GM23248 (cell line): ENCODE measurements around the gene TSEN2. TPM values are rescaled to one million over a fixed set of nuclear protein-coding genes. Genes with fewer than 3 reads are reported as not detected.

Experiments used
- DNase-seq: peaks from one replicate; pipeline ENCODE4 v3.0.0-alpha.2; 2015
- H2AFZ ChIP-seq: fragments of 200-600 bp; sonication (generic); 2 replicates; pipeline ENCODE4 v1.6.1; 2016; ENCODE audit warnings: antibody characterized with exemption
- H3F3A ChIP-seq: fragments of 200-600 bp; sonication (generic); 2 replicates; pipeline ENCODE4 v1.6.1; 2016; ENCODE audit warnings: mild to moderate bottlenecking, antibody characterized with exemption, mixed run types; ENCODE audit not compliant: insufficient read depth
- H3K27ac ChIP-seq: fragments of 200-600 bp; sonication (generic); 2 replicates; pipeline ENCODE4 v1.5.1; 2016; ENCODE audit warnings: mild to moderate bottlenecking
- H3K27me3 ChIP-seq: fragments of 200-600 bp; sonication (generic); replicated peaks from 2 replicates; pipeline ENCODE4 v1.6.1; 2016; ENCODE audit warnings: mild to moderate bottlenecking; ENCODE audit not compliant: insufficient read depth
- H3K36me3 ChIP-seq: fragments of 200-600 bp; sonication (generic); 2 replicates; pipeline ENCODE4 v1.6.1; 2016; ENCODE audit warnings: low read depth, mild to moderate bottlenecking
- H3K4me1 ChIP-seq: fragments of 200-600 bp; sonication (generic); 2 replicates; pipeline ENCODE4 v1.6.1; 2016; ENCODE audit warnings: mild to moderate bottlenecking; ENCODE audit not compliant: insufficient read depth
- H3K4me2 ChIP-seq: fragments of 200-600 bp; sonication (generic); one replicate; pipeline ENCODE4 v1.6.1; 2016; ENCODE audit warnings: mild to moderate bottlenecking; ENCODE audit not compliant: unreplicated experiment
- H3K4me3 ChIP-seq: fragments of 200-600 bp; sonication (generic); 2 replicates; pipeline ENCODE4 v1.5.1; 2016; ENCODE audit warnings: mild to moderate bottlenecking
- H3K79me2 ChIP-seq: fragments of 200-600 bp; sonication (generic); 2 replicates; pipeline ENCODE4 v1.6.1; 2016; ENCODE audit warnings: mild to moderate bottlenecking; ENCODE audit not compliant: insufficient read depth
- H3K9ac ChIP-seq: fragments of 200-600 bp; sonication (generic); 2 replicates; pipeline ENCODE4 v1.6.1; 2016; ENCODE audit warnings: mild to moderate bottlenecking
- H3K9me2 ChIP-seq: fragments of 200-600 bp; sonication (generic); 2 replicates; pipeline ENCODE4 v1.6.1; 2016; ENCODE audit warnings: mixed run types, mild to moderate bottlenecking, moderate library complexity; ENCODE audit not compliant: insufficient read depth
- H3K9me3 ChIP-seq: fragments of 200-600 bp; sonication (generic); one replicate; pipeline ENCODE4 v1.6.1; 2017; ENCODE audit warnings: low read depth
- H4K20me1 ChIP-seq: fragments of 200-600 bp; sonication (generic); 2 replicates; pipeline ENCODE4 v1.6.0; 2016; ENCODE audit not compliant: insufficient read depth
- EZH2 ChIP-seq: fragments of 200-600 bp; sonication (generic); IDR thresholded peaks from 2 replicates; pipeline ENCODE4 v1.6.1; 2018; ENCODE audit warnings: antibody characterized with exemption, mild to moderate bottlenecking; ENCODE audit not compliant: insufficient read depth, poor library complexity, severe bottlenecking
- EZH2phosphoT487 ChIP-seq: fragments of 200-600 bp; sonication (generic); IDR thresholded peaks from 2 replicates; pipeline ENCODE4 v1.6.1; 2018; ENCODE audit warnings: antibody characterized with exemption, moderate library complexity, mild to moderate bottlenecking, low read depth; ENCODE audit not compliant: insufficient read depth
- WGBS, 2 experiments: methylation state at CpG; one replicate each; pipeline ENCODE4 v1.1.6; 2015 to 2017; ENCODE audit warnings: low lambda C conversion rate in 2 of 2, low coverage in 1 of 2; ENCODE audit errors: missing lambda C conversion rate in 2 of 2; 5-methylcytosine and 5-hydroxymethylcytosine counted together
- in situ Hi-C: fragments of 300-500 bp; cut with MboI; formaldehyde crosslinking; loops from 2 replicates; pipeline ENCODE4 v1.15.0; 2020
- polyA plus RNA-seq: library from polyadenylated mRNA; unstranded; fragments of >200 nt; fragmentation: Nextera tagmentation; extraction: Ambion mirVana; gene quantifications from 2 replicates; pipeline ENCODE4 v1.2.1, GENCODE V29; 2016
- total RNA-seq: library from RNA; depleted of rRNA; stranded (reverse); fragments of >200 nt; shearing (Covaris generic); gene quantifications from 2 replicates; pipeline ENCODE4 v1.2.3, GENCODE V29; 2014

TSEN2 gene
- total and polyA plus RNA-seq, 2 experiments from 2014 or later, result 9.6 to 13.6 TPM

DNA sequence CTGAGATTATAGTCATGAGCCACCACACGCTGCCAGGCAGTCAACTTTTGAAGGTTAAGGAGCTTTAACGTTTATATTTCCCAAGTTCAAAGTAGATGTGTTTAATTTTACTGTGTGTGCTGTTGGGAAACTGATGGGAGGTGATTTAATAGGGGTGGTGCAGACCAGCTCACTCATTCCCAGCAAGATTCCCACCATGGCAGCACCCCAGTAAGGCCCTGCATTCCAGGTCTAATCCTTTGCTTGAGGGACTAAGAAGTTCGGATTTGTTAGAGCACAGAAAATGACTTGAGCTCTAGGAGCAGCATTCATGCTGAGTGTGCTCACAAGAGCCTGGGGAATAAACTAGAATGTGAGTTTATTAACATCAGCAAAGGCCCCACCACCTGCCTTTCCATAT, 25.2 kb downstream of the TSEN2 start:
- H3K27me3 ChIP-seq, result no peaks in the 10 kb centered on the region
- DNase-seq, result no peak
- H3K36me3 ChIP-seq, result 0 out of 2 replicates have a peak, but pooled peaks cover 1% of the 10 kb centered on the region
- H3K4me2 ChIP-seq, result no peak overlapping the region
- H2AFZ ChIP-seq, result no peak overlapping the region
- in situ Hi-C loops, result no loop called here
- H3K27ac ChIP-seq, result peak overlapping the region; percentile 86; the same call in 1 of the 2 replicates
- H3F3A ChIP-seq, result peaks cover 22% of the 10 kb centered on the region
- H4K20me1 ChIP-seq, result no peaks in the 10 kb centered on the region
- TF ChIP-seq EZH2phosphoT487 (no peak), EZH2 (no peak)
- no peaks in the 10 kb centered on the region for H3K9me3 ChIP-seq
- no peak overlapping the region for H3K9ac ChIP-seq
- WGBS, 2 experiments, result 48 to 59% methylated on average over 3 of the region's 3 CpGs
- H3K4me1 ChIP-seq, result peaks cover 19% of the 10 kb centered on the region
- H3K79me2 ChIP-seq, result no peaks in the 10 kb centered on the region
- H3K4me3 ChIP-seq, result no peak overlapping the region
- no peaks in the 10 kb centered on the region for H3K9me2 ChIP-seq

- Histone ChIP-seq H3F3A (peaks cover 16% of the 10 kb centered on the region), H3K4me2 (no peak overlapping the region), H3K4me1 (peaks cover 13% of the 10 kb centered on the region), H2AFZ (no peak overlapping the region), H3K27ac (no peak overlapping the region), H3K9ac (no peak overlapping the region), H3K36me3 (no peaks in the 10 kb centered on the region), H4K20me1 (no peaks in the 10 kb centered on the region), H3K79me2 (no peaks in the 10 kb centered on the region), H3K9me2 (no peaks in the 10 kb centered on the region), H3K9me3 (no peaks in the 10 kb centered on the region), H3K4me3 (no peak overlapping the region), H3K27me3 (no peaks in the 10 kb centered on the region)
- 82 to 88% methylated on average over 4 of the region's 4 CpGs for WGBS, 2 experiments
- no peak for TF ChIP-seq EZH2phosphoT487
- no peak for TF ChIP-seq EZH2
- in situ Hi-C loops, result no loop called here
- DNase-seq, result no peak
Observed at GRCh38 chr3:12512534-12513118, 28.3 kb downstream of the TSEN2 start.

DNA sequence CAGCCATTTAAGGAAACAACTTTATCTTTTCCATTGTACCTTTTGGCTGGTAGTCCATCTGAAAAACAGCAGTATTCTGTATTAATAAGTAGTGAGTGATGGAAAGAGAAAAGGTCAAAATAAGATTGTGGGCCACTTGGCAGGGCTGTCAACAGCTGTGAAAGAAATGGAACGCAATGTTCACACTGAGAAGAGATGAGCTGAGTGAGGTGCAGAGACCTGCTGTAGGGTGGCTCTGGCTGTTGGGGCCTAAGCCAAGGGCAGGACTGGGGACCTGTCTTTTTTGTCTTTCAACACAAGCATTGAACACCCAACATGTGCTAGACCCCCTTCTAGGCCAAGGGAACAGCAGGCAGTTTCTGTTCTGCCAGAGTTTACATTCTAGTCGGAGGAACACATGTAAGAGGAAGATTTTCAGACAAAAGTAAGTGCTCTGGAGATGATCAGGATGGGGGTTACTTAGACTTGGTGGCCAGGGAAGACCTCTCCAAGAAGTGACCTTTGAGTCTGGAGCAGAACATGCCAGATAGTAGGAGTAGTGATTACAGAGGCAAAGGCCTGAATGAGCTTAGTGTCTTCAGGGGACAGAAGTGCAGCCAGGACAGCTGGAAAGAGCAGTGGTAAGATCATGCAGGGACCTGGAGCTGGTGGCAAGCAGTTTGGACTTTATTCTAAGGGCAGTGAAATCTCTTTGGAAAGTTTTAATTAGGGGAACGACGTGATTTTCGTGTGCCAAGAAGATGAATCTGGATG, 29.6 kb downstream of the TSEN2 start:
- Histone ChIP-seq H3K79me2 (no peaks in the 10 kb centered on the region), H3F3A (peaks cover 7% of the 10 kb centered on the region), H4K20me1 (no peaks in the 10 kb centered on the region), H2AFZ (no peak overlapping the region), H3K9me2 (no peaks in the 10 kb centered on the region), H3K4me1 (peaks cover 3% of the 10 kb centered on the region), H3K27me3 (no peaks in the 10 kb centered on the region), H3K27ac (no peak overlapping the region), H3K4me3 (no peak overlapping the region), H3K9me3 (no peaks in the 10 kb centered on the region), H3K4me2 (no peak overlapping the region), H3K9ac (no peak overlapping the region), H3K36me3 (no peaks in the 10 kb centered on the region)
- no peak for TF ChIP-seq EZH2phosphoT487
- no peak for TF ChIP-seq EZH2
- WGBS, 2 experiments, result 95 to 97% methylated on average over 5 of the region's 5 CpGs
- no peak for DNase-seq
- in situ Hi-C loops, result no loop called here

- Histone ChIP-seq H3K4me2 (no peak overlapping the region), H2AFZ (no peak overlapping the region), H3K79me2 (no peaks in the 10 kb centered on the region), H3K9me2 (no peaks in the 10 kb centered on the region), H3K9ac (no peak overlapping the region), H3F3A (no peaks in the 10 kb centered on the region), H3K27me3 (no peaks in the 10 kb centered on the region), H3K4me3 (no peak overlapping the region), H3K36me3 (no peaks in the 10 kb centered on the region), H3K27ac (no peak overlapping the region), H4K20me1 (no peaks in the 10 kb centered on the region), H3K9me3 (no peaks in the 10 kb centered on the region), H3K4me1 (no peaks in the 10 kb centered on the region)
- no peak for DNase-seq
- in situ Hi-C loops, result no loop called here
- TF ChIP-seq EZH2, result no peak
- TF ChIP-seq EZH2phosphoT487, result no peak
Observed at GRCh38 chr3:12515631-12516030, 31.4 kb downstream of the TSEN2 start.
